Right lobe of liver (tissue), 6 donors: Measurements from ENCODE around the gene ABCA9. TPM values are rescaled to one million over a fixed set of nuclear protein-coding genes. Genes with fewer than 3 reads are reported as not detected.

Experiments
- ATAC-seq, 4 donors: fragments of 200-7000 bp; cut with Tn5 transposase; one replicate each; pipeline ENCODE4 v1.9.1; 2020; ENCODE audit warnings: mild to moderate bottlenecking in 4 of 4, moderate library complexity in 4 of 4
- DNase-seq, 3 donors: peaks; one replicate each; pipeline ENCODE4 v3.0.0-alpha.2; 2020
- H3K27ac ChIP-seq, 3 donors: fragments of 200-600 bp; one replicate each; pipeline ENCODE4 v1.8.0; 2022
- H3K27me3 ChIP-seq, 2 donors: fragments of 200-600 bp; one replicate each; pipeline ENCODE4 v1.8.0; 2022
- H3K36me3 ChIP-seq, 4 donors: fragments of 200-600 bp; sonication (generic) in 1 of 4; one replicate each; pipeline versions ENCODE4 v1.5.1 to v1.8.0; 2017 to 2022; ENCODE audit warnings: control low read depth in 1 of 4
- H3K4me1 ChIP-seq, 4 donors: fragments of 200-600 bp; sonication (generic) in 1 of 4; one replicate each; pipeline versions ENCODE4 v1.5.1 to v1.8.0; 2017 to 2022; ENCODE audit warnings: control low read depth in 1 of 4
- H3K4me3 ChIP-seq, 3 donors: fragments of 200-600 bp; one replicate each; pipeline ENCODE4 v1.8.0; 2022
- H3K9me3 ChIP-seq, 4 donors: fragments of 200-600 bp; sonication (generic) in 1 of 4; one replicate each; pipeline versions ENCODE4 v1.5.1 to v1.8.0; 2017 to 2022; ENCODE audit warnings: control low read depth in 1 of 4
- POLR2A ChIP-seq: fragments of 450-650 bp; IDR thresholded peaks from one replicate; pipeline ENCODE4 v1.6.1; 2017; ENCODE audit warnings: antibody characterized with exemption, mild to moderate bottlenecking
- WGBS: methylation state at CpG from one replicate; pipeline ENCODE4 v1.1.6; 2018; ENCODE audit warnings: low coverage, low lambda C conversion rate; ENCODE audit not compliant: insufficient coverage; ENCODE audit errors: missing lambda C conversion rate; 5-methylcytosine and 5-hydroxymethylcytosine counted together
- intact Hi-C, 2 donors: fragments of 100-400 bp; cut with DNase I; formaldehyde crosslinking; loops; one replicate each; pipeline versions ENCODE4 v1.11.2 to v1.14.1; 2022
- total RNA-seq, 6 experiments: library from RNA; depleted of rRNA in 2 of 6; stranded (reverse); fragments of >200 nt in 2 of 6; fragmentation: NEBNext Ultra II Directional in 3 of 6; extraction: Animal tissue kit (Norgen Biotek cat#: 25700) in 3 of 6; gene quantifications; one replicate each; pipeline versions ENCODE4 v1.1.0 to v1.2.4, GENCODE V29; 2016 to 2023
- TF ChIP-seq, protein P1 (sequence below), 4 donors: fragments of 200-600 bp in 3 of 4; fragments of 450-650 bp in 1 of 4; IDR thresholded peaks; one replicate each; pipeline versions ENCODE4 v1.5.1 to v1.8.0; 2016 to 2022; ENCODE audit warnings: antibody characterized with exemption in 4 of 4, mild to moderate bottlenecking in 2 of 4
- donor health status: DM: no; HTN: yes; CAD: no.
- donor health status: DM: no; HTN: no; CAD: no.
- donor health status: DM: no; HTN: no; CAD: no.
- donor health status: DM: no; HTN: yes; CAD: no.
- donor health status: DM: no; HTN: yes; CAD: no.

Gene ABCA9
- total RNA-seq, 6 experiments from 2014 or later = 4.9 to 19.4 (median 8.8) TPM

DNA sequence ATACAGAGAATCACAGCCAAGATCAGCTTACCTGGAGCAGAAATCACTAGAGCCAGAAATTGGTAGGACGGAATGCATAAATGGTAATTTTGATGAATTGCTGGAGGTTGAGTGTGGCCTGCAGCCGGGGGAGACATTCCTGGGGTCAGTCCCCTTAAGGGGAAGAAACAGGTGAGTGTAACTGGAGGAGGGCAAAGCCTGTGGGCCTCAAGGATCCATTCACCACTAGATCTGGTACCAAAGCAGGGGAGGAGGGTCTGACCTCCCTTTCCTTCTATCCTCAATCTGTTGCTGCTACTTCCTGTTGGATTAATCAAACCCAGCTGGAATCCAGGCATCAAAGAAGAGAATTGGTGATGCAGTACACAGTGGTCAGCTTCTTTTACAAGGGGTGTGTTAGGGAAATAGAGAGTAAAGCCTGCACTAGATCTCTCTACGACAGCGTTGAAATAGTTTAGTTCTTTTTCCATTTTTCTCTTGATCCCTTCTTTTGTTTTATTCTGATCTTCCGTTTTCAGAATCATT lies 8.6 kb upstream of the ABCA9 start:
- Histone ChIP-seq H3K4me1 (no peaks in the 10 kb centered on the region), H3K36me3 (peaks cover 0 to 2% (median 0%) of the 10 kb centered on the region in 4 donors), H3K9me3 (no peaks in the 10 kb centered on the region), H3K4me3 (no peak overlapping the region), H3K27me3 (no peaks in the 10 kb centered on the region), H3K27ac (no peak overlapping the region)
- no peak for TF ChIP-seq POLR2A
- TF ChIP-seq, protein P1, sequence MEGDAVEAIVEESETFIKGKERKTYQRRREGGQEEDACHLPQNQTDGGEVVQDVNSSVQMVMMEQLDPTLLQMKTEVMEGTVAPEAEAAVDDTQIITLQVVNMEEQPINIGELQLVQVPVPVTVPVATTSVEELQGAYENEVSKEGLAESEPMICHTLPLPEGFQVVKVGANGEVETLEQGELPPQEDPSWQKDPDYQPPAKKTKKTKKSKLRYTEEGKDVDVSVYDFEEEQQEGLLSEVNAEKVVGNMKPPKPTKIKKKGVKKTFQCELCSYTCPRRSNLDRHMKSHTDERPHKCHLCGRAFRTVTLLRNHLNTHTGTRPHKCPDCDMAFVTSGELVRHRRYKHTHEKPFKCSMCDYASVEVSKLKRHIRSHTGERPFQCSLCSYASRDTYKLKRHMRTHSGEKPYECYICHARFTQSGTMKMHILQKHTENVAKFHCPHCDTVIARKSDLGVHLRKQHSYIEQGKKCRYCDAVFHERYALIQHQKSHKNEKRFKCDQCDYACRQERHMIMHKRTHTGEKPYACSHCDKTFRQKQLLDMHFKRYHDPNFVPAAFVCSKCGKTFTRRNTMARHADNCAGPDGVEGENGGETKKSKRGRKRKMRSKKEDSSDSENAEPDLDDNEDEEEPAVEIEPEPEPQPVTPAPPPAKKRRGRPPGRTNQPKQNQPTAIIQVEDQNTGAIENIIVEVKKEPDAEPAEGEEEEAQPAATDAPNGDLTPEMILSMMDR (IDR thresholded peaks at IDR 0.05) = no peak
- intact Hi-C loops = no loop called here
- 94% methylated on average over 3 of the region's 5 CpGs for WGBS
- ATAC-seq (peak in 1 of 4 donors; percentile 10), DNase-seq (no peak)

DNA sequence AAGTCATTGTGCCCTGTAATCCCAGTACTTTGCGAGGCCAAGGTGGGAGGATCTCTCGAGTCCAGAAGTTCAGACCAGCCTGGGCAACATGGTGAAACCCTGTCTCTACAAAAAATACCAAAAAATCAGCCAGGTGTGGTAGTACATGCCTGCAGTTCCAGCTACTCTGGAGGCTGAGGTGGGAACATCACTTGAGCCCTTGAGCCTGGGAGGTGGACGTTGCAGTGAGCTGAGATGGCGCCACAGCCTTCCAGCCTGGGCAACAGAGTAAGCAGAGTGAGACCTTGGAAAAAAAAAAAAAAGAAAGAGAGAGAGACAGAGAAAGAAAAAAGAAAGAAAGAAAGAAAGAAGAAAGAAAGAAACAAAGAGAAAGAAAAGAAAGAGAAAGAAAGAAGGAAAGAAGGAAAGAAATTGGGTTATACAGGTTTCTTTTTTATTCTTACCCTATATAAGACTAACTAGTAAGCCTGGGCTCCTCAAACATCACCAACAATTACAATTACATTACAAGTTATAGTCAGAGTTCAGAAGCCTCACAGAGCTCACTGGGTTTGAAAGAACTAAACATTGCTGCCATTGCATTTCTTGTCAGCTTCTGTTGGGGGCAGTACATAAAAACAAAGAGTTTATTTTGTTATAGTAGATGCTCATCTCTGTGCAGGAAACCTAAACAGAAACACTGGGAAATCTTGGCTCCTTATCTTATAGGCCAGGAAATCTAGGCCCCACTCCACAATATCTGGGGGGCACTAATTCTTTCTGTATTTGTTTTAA lies 6.7 kb upstream of the ABCA9 start:
- TF ChIP-seq POLR2A = no peak
- TF ChIP-seq, protein P1 (IDR thresholded peaks at IDR 0.05) = peak in 1 of 4 donors; percentile 4
- DNase-seq (no peak), ATAC-seq (no peak)
- Histone ChIP-seq H3K36me3 (peaks cover 0 to 4% (median 0%) of the 10 kb centered on the region in 4 donors), H3K4me1 (no peaks in the 10 kb centered on the region), H3K9me3 (no peaks in the 10 kb centered on the region), H3K27me3 (no peaks in the 10 kb centered on the region), H3K4me3 (no peak overlapping the region), H3K27ac (no peak overlapping the region)
- WGBS = 97% methylated on average over 4 of the region's 4 CpGs
- intact Hi-C loops = no loop called here

- TF ChIP-seq, protein P1 (IDR thresholded peaks at IDR 0.05) = no peak
- TF ChIP-seq POLR2A = no peak
- Histone ChIP-seq H3K4me1 (no peaks in the 10 kb centered on the region), H3K36me3 (peaks cover 0 to 4% (median 0%) of the 10 kb centered on the region in 4 donors), H3K4me3 (no peak overlapping the region), H3K27me3 (no peaks in the 10 kb centered on the region), H3K9me3 (no peaks in the 10 kb centered on the region), H3K27ac (no peak overlapping the region)
- 44% methylated on average over 7 of the region's 7 CpGs for WGBS
- intact Hi-C loops = no loop called here
- DNase-seq = no peak
- no peak for ATAC-seq
Observed at GRCh38 chr17:69066482-69066881, 5.8 kb upstream of the ABCA9 start.

GRCh38 chr17:69065113-69065512 lies 4.4 kb upstream of the ABCA9 start:
- H3K4me3 ChIP-seq = no peak overlapping the region
- intact Hi-C loops = no loop called here
- ATAC-seq (no peak), DNase-seq (no peak)
- H3K9me3 ChIP-seq = no peaks in the 10 kb centered on the region
- H3K27me3 ChIP-seq = no peaks in the 10 kb centered on the region
- TF ChIP-seq POLR2A = no peak
- TF ChIP-seq, protein P1 (IDR thresholded peaks at IDR 0.05) = no peak
- H3K36me3 ChIP-seq = peaks cover 0 to 4% (median 0%) of the 10 kb centered on the region in 4 donors
- no peak overlapping the region for H3K27ac ChIP-seq
- no peaks in the 10 kb centered on the region for H3K4me1 ChIP-seq
